Measurements from ENCODE around the gene SPDYE17. TPM values are rescaled to one million over a fixed set of nuclear protein-coding genes. Genes with fewer than 3 reads are reported as not detected.

SPDYE17 gene
- polyA plus RNA-seq, 4 donors, result not detected

Other genes starting within 250 kb of the SPDYE17 start
- 1 to 10 TPM in 1 of 4 donors, under 1 TPM in 3; 0.28 to 1.3 (median 0.85) TPM for gene SPDYE18, start 30.2 kb upstream of the SPDYE17 start, polyA plus RNA-seq
- gene CCDC146, start 90.3 kb upstream of the SPDYE17 start, polyA plus RNA-seq, result 1 to 10 TPM; 2.4 to 7.5 (median 6.5) TPM
- 10 to 100 TPM in 3 of 4 donors, 1 to 10 TPM in 1; 7.4 to 38.0 (median 18.1) TPM for gene FGL2, start 167.5 kb upstream of the SPDYE17 start, polyA plus RNA-seq

All from small intestine (tissue), 4 donors.